Gastrocnemius medialis (tissue), 4 donors: ENCODE measurements around the gene KCNH2.

Source experiments
- CTCF ChIP-seq, 5 experiments: fragments of 450-650 bp in 3 of 5; fragments of 200-600 bp in 2 of 5; sonication (generic) in 2 of 5; IDR thresholded peaks in 4 of 5; conservative IDR thresholded peaks in 1 of 5; 1 replicate in 4 of 5; 2 replicates in 1 of 5; pipeline ENCODE4 v1.5.1; 2016 to 2019; ENCODE audit warnings: antibody characterized with exemption in 5 of 5, mild to moderate bottlenecking in 3 of 5, moderate library complexity in 3 of 5
- POLR2A ChIP-seq, 2 donors: fragments of 450-650 bp; IDR thresholded peaks; one replicate each; pipeline ENCODE4 v1.6.1; 2017; ENCODE audit warnings: antibody characterized with exemption in 2 of 2, mild to moderate bottlenecking in 2 of 2, moderate library complexity in 2 of 2

DNA sequence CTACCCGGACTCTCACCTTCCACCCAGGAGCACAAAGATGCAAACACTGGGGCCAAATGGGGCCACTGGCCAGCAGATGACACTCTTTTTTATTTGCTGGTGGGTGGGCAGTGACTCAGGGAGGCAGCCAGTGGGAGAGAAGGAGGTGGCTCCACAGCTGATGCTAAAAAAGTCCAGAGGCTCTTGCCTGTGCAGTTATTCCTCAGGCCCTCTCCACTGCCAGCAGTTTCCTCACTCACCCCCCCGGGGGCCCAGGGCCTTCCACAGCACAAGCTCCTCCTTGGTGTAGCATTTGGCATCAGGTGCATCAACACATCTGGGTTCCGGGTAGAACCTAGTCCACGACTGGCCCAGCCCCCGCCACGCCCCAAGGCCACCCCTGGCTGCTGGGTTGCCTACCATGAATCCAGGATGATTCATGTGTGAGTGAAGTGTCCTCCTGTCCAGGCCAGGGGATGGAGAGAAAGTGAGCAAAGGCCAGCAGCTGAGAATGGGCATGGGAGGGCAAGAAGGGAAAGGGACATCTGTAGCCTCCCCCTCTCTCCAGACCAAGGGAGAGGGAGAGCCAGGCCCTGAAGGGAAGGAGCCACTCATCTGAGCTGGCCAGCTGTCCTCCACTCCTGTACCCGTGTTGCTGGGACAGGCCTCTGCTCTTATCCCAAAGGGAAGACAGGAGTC is 1.7 kb upstream of the KCNH2 start:
- TF ChIP-seq CTCF (IDR thresholded peaks at IDR 0.05 in 4 of 5, conservative IDR thresholded peaks at IDR 0.05 in 1 of 5), result no peak
- TF ChIP-seq POLR2A (IDR thresholded peaks at IDR 0.05), result no peak
